ENCODE data around the gene TTC5.

DNA sequence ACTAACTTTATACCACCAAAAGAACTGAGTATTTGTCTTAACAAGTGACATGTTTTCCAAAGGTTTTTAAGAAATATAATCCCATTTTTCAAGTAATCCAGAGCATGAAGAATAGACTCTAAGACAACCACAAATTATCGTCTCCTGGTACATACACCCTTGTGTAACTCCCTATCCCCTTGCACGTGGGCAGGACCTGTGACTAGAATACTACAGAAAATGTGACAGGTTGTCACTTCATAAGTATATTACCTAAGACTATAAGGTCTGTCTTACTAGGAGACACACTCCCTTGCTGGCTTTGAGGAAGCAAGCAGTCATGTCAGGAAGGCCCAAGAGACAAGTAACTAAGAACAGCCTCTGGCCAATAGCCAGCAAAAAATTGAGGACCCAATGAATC is 8.3 kb upstream of the TTC5 start:
- TF ChIP-seq POLR2A (IDR thresholded peaks at IDR 0.05): no peak
- no peak for TF ChIP-seq EP300 (IDR thresholded peaks at IDR 0.05)
- TF ChIP-seq, protein P1, sequence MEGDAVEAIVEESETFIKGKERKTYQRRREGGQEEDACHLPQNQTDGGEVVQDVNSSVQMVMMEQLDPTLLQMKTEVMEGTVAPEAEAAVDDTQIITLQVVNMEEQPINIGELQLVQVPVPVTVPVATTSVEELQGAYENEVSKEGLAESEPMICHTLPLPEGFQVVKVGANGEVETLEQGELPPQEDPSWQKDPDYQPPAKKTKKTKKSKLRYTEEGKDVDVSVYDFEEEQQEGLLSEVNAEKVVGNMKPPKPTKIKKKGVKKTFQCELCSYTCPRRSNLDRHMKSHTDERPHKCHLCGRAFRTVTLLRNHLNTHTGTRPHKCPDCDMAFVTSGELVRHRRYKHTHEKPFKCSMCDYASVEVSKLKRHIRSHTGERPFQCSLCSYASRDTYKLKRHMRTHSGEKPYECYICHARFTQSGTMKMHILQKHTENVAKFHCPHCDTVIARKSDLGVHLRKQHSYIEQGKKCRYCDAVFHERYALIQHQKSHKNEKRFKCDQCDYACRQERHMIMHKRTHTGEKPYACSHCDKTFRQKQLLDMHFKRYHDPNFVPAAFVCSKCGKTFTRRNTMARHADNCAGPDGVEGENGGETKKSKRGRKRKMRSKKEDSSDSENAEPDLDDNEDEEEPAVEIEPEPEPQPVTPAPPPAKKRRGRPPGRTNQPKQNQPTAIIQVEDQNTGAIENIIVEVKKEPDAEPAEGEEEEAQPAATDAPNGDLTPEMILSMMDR (IDR thresholded peaks at IDR 0.05): no peak
- TF ChIP-seq POLR2AphosphoS5 (IDR thresholded peaks at IDR 0.05): no peak
